Trophoblast cell (in vitro differentiated cells and primary cell): ENCODE measurements around the gene WWC2.

Source experiments
- DNase-seq, 2 donors: peaks; one replicate each; pipeline ENCODE4 v3.0.0-alpha.2; 2016
- H2AFZ ChIP-seq: 2 replicates; pipeline ENCODE4 v1.6.1; 2013; ENCODE audit warnings: low read length, moderate library complexity, mild to moderate bottlenecking; ENCODE audit not compliant: insufficient read depth, poor library complexity
- H2AK5ac ChIP-seq: 2 replicates; pipeline ENCODE4 v1.6.1; 2013; ENCODE audit warnings: mild to moderate bottlenecking, low read length
- H2BK120ac ChIP-seq: 2 replicates; pipeline ENCODE4 v1.6.1; 2013; ENCODE audit warnings: low read length, mild to moderate bottlenecking, moderate library complexity; ENCODE audit not compliant: insufficient read depth, poor library complexity
- H2BK12ac ChIP-seq: 2 replicates; pipeline ENCODE4 v1.6.1; 2013; ENCODE audit warnings: mild to moderate bottlenecking, low read length, moderate library complexity
- H2BK5ac ChIP-seq: 2 replicates; pipeline ENCODE4 v1.6.1; 2013; ENCODE audit warnings: low read length, low read depth, moderate library complexity, mild to moderate bottlenecking; ENCODE audit not compliant: poor library complexity
- H3K14ac ChIP-seq: 2 replicates; pipeline ENCODE4 v1.6.1; 2013; ENCODE audit warnings: mild to moderate bottlenecking, low read length
- H3K18ac ChIP-seq: 2 replicates; pipeline ENCODE4 v1.6.1; 2013; ENCODE audit warnings: mild to moderate bottlenecking, low read length
- H3K23ac ChIP-seq: 2 replicates; pipeline ENCODE4 v1.6.1; 2013; ENCODE audit warnings: low read length
- H3K27ac ChIP-seq: 2 replicates; pipeline ENCODE4 v1.5.1; 2013; ENCODE audit warnings: low read depth, mild to moderate bottlenecking, inconsistent platforms, low read length, moderate library complexity
- H3K27me3 ChIP-seq: 2 replicates; pipeline ENCODE4 v1.6.1; 2013; ENCODE audit warnings: inconsistent platforms, mild to moderate bottlenecking, low read length, moderate library complexity; ENCODE audit not compliant: insufficient read depth
- H3K36me3 ChIP-seq, 2 experiments: 1 replicate in 1 of 2; 2 replicates in 1 of 2; pipeline ENCODE4 v1.6.1; 2013; ENCODE audit warnings: low read length in 2 of 2, mild to moderate bottlenecking in 2 of 2, moderate library complexity in 1 of 2; ENCODE audit not compliant: insufficient read depth in 2 of 2, control insufficient read depth in 1 of 2
- H3K4ac ChIP-seq: 2 replicates; pipeline ENCODE4 v1.6.1; 2013; ENCODE audit warnings: low read depth, mild to moderate bottlenecking, low read length, moderate library complexity
- H3K4me1 ChIP-seq, 2 experiments: 1 replicate in 1 of 2; 2 replicates in 1 of 2; pipeline ENCODE4 v1.6.1; 2013; ENCODE audit warnings: low read length in 2 of 2, mild to moderate bottlenecking in 2 of 2, moderate library complexity in 1 of 2; ENCODE audit not compliant: insufficient read depth in 2 of 2, control insufficient read depth in 1 of 2
- H3K4me2 ChIP-seq: 2 replicates; pipeline ENCODE4 v1.6.1; 2013; ENCODE audit warnings: inconsistent platforms, mild to moderate bottlenecking, low read length, moderate library complexity
- H3K4me3 ChIP-seq: 2 replicates; pipeline ENCODE4 v1.5.1; 2013; ENCODE audit warnings: mild to moderate bottlenecking, low read depth, low read length, inconsistent platforms
- H3K79me1 ChIP-seq: one replicate; pipeline ENCODE4 v1.6.1; 2013; ENCODE audit warnings: low read length
- H3K79me2 ChIP-seq: 2 replicates; pipeline ENCODE4 v1.6.1; 2013; ENCODE audit warnings: low read length, mild to moderate bottlenecking; ENCODE audit not compliant: control insufficient read depth, insufficient read depth, poor library complexity
- H3K9ac ChIP-seq: 2 replicates; pipeline ENCODE4 v1.6.1; 2013; ENCODE audit warnings: mild to moderate bottlenecking, low read length
- H3K9me3 ChIP-seq: 2 replicates; pipeline ENCODE4 v1.6.1; 2013; ENCODE audit warnings: low read depth, mild to moderate bottlenecking, control low read depth, inconsistent platforms, low read length; ENCODE audit not compliant: insufficient read depth
- H4K12ac ChIP-seq: 2 replicates; pipeline ENCODE4 v1.6.1; 2013; ENCODE audit warnings: low read depth, mild to moderate bottlenecking, low read length, moderate library complexity
- H4K8ac ChIP-seq: 2 replicates; pipeline ENCODE4 v1.6.1; 2013; ENCODE audit warnings: low read depth, mild to moderate bottlenecking, low read length, moderate library complexity
- H4K91ac ChIP-seq: one replicate; pipeline ENCODE4 v1.6.1; 2013; ENCODE audit warnings: low read depth, mild to moderate bottlenecking, low read length, moderate library complexity
- WGBS: extraction: QIAGEN DNeasy Blood & Tissue Kit; methylation state at CpG from one replicate; pipeline ENCODE4 v1.1.7; 2013; ENCODE audit warnings: missing lambda C conversion rate; ENCODE audit not compliant: insufficient read length, insufficient coverage; ENCODE audit errors: extremely low coverage; 5-methylcytosine and 5-hydroxymethylcytosine counted together

The WWC2 gene

GRCh38 chr4:183161630-183162029 is 62.6 kb downstream of the WWC2 start:
- H2BK12ac ChIP-seq: no peak overlapping the region
- no peak overlapping the region for H3K4me2 ChIP-seq
- no peak overlapping the region for H3K27ac ChIP-seq
- no peak overlapping the region for H2AFZ ChIP-seq
- no peaks in the 10 kb centered on the region for H3K36me3 ChIP-seq
- H3K27me3 ChIP-seq: no peaks in the 10 kb centered on the region
- H4K91ac ChIP-seq: no peak overlapping the region
- H2BK5ac ChIP-seq: no peak overlapping the region
- no peak overlapping the region for H3K9ac ChIP-seq
- H3K23ac ChIP-seq: no peak overlapping the region
- no peak overlapping the region for H2BK120ac ChIP-seq
- H3K4me3 ChIP-seq: no peak overlapping the region
- no peaks in the 10 kb centered on the region for H3K9me3 ChIP-seq
- H4K8ac ChIP-seq: no peak overlapping the region
- H3K14ac ChIP-seq: no peak overlapping the region
- H3K4ac ChIP-seq: no peak overlapping the region
- H4K12ac ChIP-seq: no peak overlapping the region
- no peak for DNase-seq
- H3K4me1 ChIP-seq: peaks cover 0 to 2% of the 10 kb centered on the region in 2 experiments
- no CpG with 5 or more reads among the region's 5 CpGs for WGBS
- H2AK5ac ChIP-seq: no peak overlapping the region
- no peak overlapping the region for H3K18ac ChIP-seq
- H3K79me1 ChIP-seq: no peaks in the 10 kb centered on the region
- peaks cover 4% of the 10 kb centered on the region for H3K79me2 ChIP-seq

DNA sequence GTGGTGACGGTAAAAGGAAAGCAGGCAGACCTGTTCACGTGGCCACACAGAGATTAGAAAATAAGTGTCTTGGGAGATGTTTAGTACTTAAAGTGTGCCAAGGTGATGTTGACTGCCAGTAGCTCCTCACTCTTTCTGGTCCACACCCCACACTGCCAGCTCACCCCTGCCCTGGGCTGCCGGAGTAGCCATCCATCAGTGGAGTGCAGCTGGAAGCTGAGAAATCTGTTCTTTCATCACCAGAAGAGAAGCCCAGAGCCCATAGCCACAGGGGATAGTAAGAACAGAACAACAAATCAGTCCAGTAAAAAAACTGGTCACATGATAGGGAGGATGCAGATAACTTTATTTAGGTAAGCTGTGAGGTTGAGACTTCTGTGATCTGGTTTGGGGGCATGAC is 64.1 kb downstream of the WWC2 start:
- no peaks in the 10 kb centered on the region for H3K27me3 ChIP-seq
- H3K4me3 ChIP-seq: no peak overlapping the region
- H2BK120ac ChIP-seq: no peak overlapping the region
- H2BK5ac ChIP-seq: no peak overlapping the region
- H4K12ac ChIP-seq: no peak overlapping the region
- H3K4me1 ChIP-seq: peaks cover 0 to 2% of the 10 kb centered on the region in 2 experiments
- H3K36me3 ChIP-seq: no peaks in the 10 kb centered on the region
- H2AK5ac ChIP-seq: no peak overlapping the region
- no peak for DNase-seq
- H3K23ac ChIP-seq: no peak overlapping the region
- no CpG with 5 or more reads among the region's 3 CpGs for WGBS
- no peak overlapping the region for H2BK12ac ChIP-seq
- H3K4me2 ChIP-seq: no peak overlapping the region
- H3K18ac ChIP-seq: no peak overlapping the region
- H4K91ac ChIP-seq: no peak overlapping the region
- H3K79me2 ChIP-seq: peaks cover 4% of the 10 kb centered on the region
- no peak overlapping the region for H3K14ac ChIP-seq
- H2AFZ ChIP-seq: no peak overlapping the region
- no peak overlapping the region for H4K8ac ChIP-seq
- no peak overlapping the region for H3K27ac ChIP-seq
- H3K9me3 ChIP-seq: no peaks in the 10 kb centered on the region
- no peaks in the 10 kb centered on the region for H3K79me1 ChIP-seq
- no peak overlapping the region for H3K9ac ChIP-seq
- H3K4ac ChIP-seq: peak overlapping the region; percentile 15

DNA sequence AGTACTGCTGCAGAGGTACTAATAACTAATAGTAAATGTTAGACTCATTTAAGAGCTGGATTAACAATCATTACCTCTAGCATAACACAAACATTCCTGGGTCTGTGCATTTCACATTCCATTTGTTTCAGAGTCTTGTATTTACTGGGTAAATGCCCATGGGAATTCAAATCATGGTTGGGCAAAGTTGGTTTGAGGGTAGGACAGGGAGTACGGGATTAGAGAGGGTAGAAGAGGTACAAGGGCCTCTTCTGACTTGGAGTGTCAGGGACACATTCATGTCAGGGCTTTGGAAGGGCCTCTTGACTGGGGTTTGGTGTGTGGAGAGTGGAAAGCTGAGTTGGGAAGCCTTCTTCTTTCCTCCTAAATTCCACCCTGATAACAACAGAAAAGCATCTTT is 65.9 kb downstream of the WWC2 start:
- no peak overlapping the region for H3K4me3 ChIP-seq
- WGBS: no CpG with 5 or more reads among the region's 1 CpG
- no peak overlapping the region for H3K18ac ChIP-seq
- H2BK5ac ChIP-seq: no peak overlapping the region
- no peaks in the 10 kb centered on the region for H3K27me3 ChIP-seq
- no peaks in the 10 kb centered on the region for H3K36me3 ChIP-seq
- DNase-seq: no peak
- H3K27ac ChIP-seq: no peak overlapping the region
- no peak overlapping the region for H3K23ac ChIP-seq
- H2AFZ ChIP-seq: no peak overlapping the region
- no peak overlapping the region for H2BK120ac ChIP-seq
- H3K79me1 ChIP-seq: no peaks in the 10 kb centered on the region
- no peak overlapping the region for H2AK5ac ChIP-seq
- no peaks in the 10 kb centered on the region for H3K9me3 ChIP-seq
- no peak overlapping the region for H4K8ac ChIP-seq
- H3K9ac ChIP-seq: no peak overlapping the region
- H3K14ac ChIP-seq: no peak overlapping the region
- H4K91ac ChIP-seq: no peak overlapping the region
- H4K12ac ChIP-seq: no peak overlapping the region
- H3K4me2 ChIP-seq: no peak overlapping the region
- no peak overlapping the region for H2BK12ac ChIP-seq
- H3K79me2 ChIP-seq: peaks cover 3% of the 10 kb centered on the region
- peak overlapping the region; percentile 47 for H3K4ac ChIP-seq
- peaks cover 0 to 2% of the 10 kb centered on the region in 2 experiments for H3K4me1 ChIP-seq

- Histone ChIP-seq H2AK5ac (no peak overlapping the region), H3K27ac (no peak overlapping the region), H3K27me3 (no peaks in the 10 kb centered on the region), H4K12ac (no peak overlapping the region), H2BK120ac (no peak overlapping the region), H3K79me2 (peaks cover 5% of the 10 kb centered on the region), H3K4ac (peak overlapping the region; percentile 47), H3K4me1 (peaks cover 0 to 2% of the 10 kb centered on the region in 2 experiments), H3K23ac (no peak overlapping the region), H4K91ac (no peak overlapping the region), H3K18ac (no peak overlapping the region), H3K9ac (no peak overlapping the region), H3K4me2 (no peak overlapping the region), H2BK12ac (no peak overlapping the region), H2AFZ (no peak overlapping the region), H2BK5ac (no peak overlapping the region), H3K36me3 (no peaks in the 10 kb centered on the region), H3K79me1 (no peaks in the 10 kb centered on the region), H3K4me3 (no peak overlapping the region), H4K8ac (no peak overlapping the region), H3K9me3 (no peaks in the 10 kb centered on the region), H3K14ac (no peak overlapping the region)
- WGBS: no CpG with 5 or more reads among the region's 1 CpG
- peak in 1 of 2 donors; percentile 9 for DNase-seq
These were observed 66.3 kb downstream of the WWC2 start for GRCh38 chr4:183165376-183165775.
